ENCODE data around the gene MTFR1L.

The MTFR1L gene

DNA sequence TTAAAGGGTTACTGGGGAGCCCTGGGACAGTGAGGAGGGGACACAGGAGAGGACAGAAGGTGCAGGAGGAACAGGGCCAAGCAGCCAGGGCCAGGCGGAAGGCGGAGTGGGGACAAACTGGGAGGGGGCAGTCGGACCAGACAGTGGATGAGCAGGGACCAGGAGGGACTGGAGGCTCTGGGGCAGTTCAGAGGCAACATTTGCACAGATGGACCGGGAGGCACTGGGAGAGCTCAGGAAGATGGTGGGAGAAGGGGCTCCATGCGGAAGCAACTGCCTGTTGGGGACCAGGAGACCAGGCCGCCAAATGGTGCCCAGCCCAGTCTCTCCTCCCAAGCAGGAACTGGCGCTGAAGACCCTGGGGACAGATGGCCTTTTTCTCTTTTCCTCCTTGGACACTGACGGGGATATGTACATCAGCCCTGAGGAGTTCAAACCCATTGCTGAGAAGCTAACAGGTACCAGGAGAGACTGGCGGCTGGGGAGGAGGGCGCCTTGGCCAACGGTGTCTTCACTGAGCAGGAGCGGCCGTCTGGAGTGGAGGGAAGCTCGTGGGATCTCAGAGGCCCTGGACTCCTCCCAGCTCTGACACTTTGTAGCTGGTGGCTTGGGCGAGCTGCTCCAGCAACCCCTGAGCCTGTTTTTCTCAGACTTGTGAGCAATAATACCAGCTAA, 18.9 kb upstream of the MTFR1L start:
- Histone ChIP-seq H3K36me3 (ENCODE audit: control insufficient read depth, insufficient read depth, low read length) (peaks cover 1% of the 10 kb centered on the region; the same call in 1 of the 2 replicates), H3K4me1 (ENCODE audit: control insufficient read depth, insufficient read depth, low read length) (no peaks in the 10 kb centered on the region; the same call in 1 of the 2 replicates), H3K27ac (ENCODE audit: low read length) (no peak overlapping the region), H3K27me3 (ENCODE audit: control insufficient read depth, insufficient read depth, low read length) (no peaks in the 10 kb centered on the region), H3K4me3 (ENCODE audit: low read length) (peak overlapping the region; percentile 71; the same call in 1 of the 2 replicates), H3K9me3 (ENCODE audit: control insufficient read depth, insufficient read depth, low read length) (no peaks in the 10 kb centered on the region)
- WGBS (ENCODE audit: insufficient coverage, insufficient read length) = no CpG with 5 or more reads among the region's 15 CpGs
- no peak for DNase-seq (ENCODE audit: low read depth, low spot score)

GRCh38 chr1:25802915-25803314, 16.8 kb upstream of the MTFR1L start:
- no CpG with 5 or more reads among the region's 6 CpGs for WGBS (ENCODE audit: insufficient coverage, insufficient read length)
- DNase-seq (ENCODE audit: low read depth, low spot score) = no peak

GRCh38 chr1:25803368-25803767, 16.4 kb upstream of the MTFR1L start:
- no peaks in the 10 kb centered on the region; the same call in 1 of the 2 replicates for H3K4me1 ChIP-seq (ENCODE audit: control insufficient read depth, insufficient read depth, low read length)
- DNase-seq (ENCODE audit: low read depth, low spot score) = no peak
- H3K27ac ChIP-seq (ENCODE audit: low read length) = no peak overlapping the region
- H3K9me3 ChIP-seq (ENCODE audit: control insufficient read depth, insufficient read depth, low read length) = no peaks in the 10 kb centered on the region
- no peaks in the 10 kb centered on the region for H3K27me3 ChIP-seq (ENCODE audit: control insufficient read depth, insufficient read depth, low read length)
- peaks cover 9% of the 10 kb centered on the region for H3K36me3 ChIP-seq (ENCODE audit: control insufficient read depth, insufficient read depth, low read length)
- WGBS (ENCODE audit: insufficient coverage, insufficient read length) = no CpG with 5 or more reads among the region's 1 CpG
- no peak overlapping the region for H3K4me3 ChIP-seq (ENCODE audit: low read length)

More at GRCh38 chr1:25802915-25803314, 16.8 kb upstream of the MTFR1L start:
- Histone ChIP-seq H3K27me3 (ENCODE audit: control insufficient read depth, insufficient read depth, low read length) (no peaks in the 10 kb centered on the region), H3K36me3 (ENCODE audit: control insufficient read depth, insufficient read depth, low read length) (peaks cover 4% of the 10 kb centered on the region; the same call in 1 of the 2 replicates), H3K9me3 (ENCODE audit: control insufficient read depth, insufficient read depth, low read length) (no peaks in the 10 kb centered on the region), H3K4me1 (ENCODE audit: control insufficient read depth, insufficient read depth, low read length) (no peaks in the 10 kb centered on the region; the same call in 1 of the 2 replicates), H3K4me3 (ENCODE audit: low read length) (no peak overlapping the region), H3K27ac (ENCODE audit: low read length) (no peak overlapping the region)

- no peaks in the 10 kb centered on the region for H3K4me1 ChIP-seq (ENCODE audit: control insufficient read depth, insufficient read depth, low read length)
- no peaks in the 10 kb centered on the region for H3K9me3 ChIP-seq (ENCODE audit: control insufficient read depth, insufficient read depth, low read length)
- no peak for DNase-seq (ENCODE audit: low read depth, low spot score)
- H3K36me3 ChIP-seq (ENCODE audit: control insufficient read depth, insufficient read depth, low read length) = peaks cover 12% of the 10 kb centered on the region
- no peak overlapping the region for H3K4me3 ChIP-seq (ENCODE audit: low read length)
- H3K27me3 ChIP-seq (ENCODE audit: control insufficient read depth, insufficient read depth, low read length) = no peaks in the 10 kb centered on the region
- H3K27ac ChIP-seq (ENCODE audit: low read length) = no peak overlapping the region
- WGBS (ENCODE audit: insufficient coverage, insufficient read length) = no CpG with 5 or more reads among the region's 10 CpGs
Measured at GRCh38 chr1:25804244-25804963, 15.3 kb upstream of the MTFR1L start.

- Histone ChIP-seq H3K9me3 (ENCODE audit: control insufficient read depth, insufficient read depth, low read length) (no peaks in the 10 kb centered on the region), H3K27ac (ENCODE audit: low read length) (no peak overlapping the region), H3K36me3 (ENCODE audit: control insufficient read depth, insufficient read depth, low read length) (peaks cover 12% of the 10 kb centered on the region), H3K4me3 (ENCODE audit: low read length) (no peak overlapping the region), H3K4me1 (ENCODE audit: control insufficient read depth, insufficient read depth, low read length) (no peaks in the 10 kb centered on the region), H3K27me3 (ENCODE audit: control insufficient read depth, insufficient read depth, low read length) (no peaks in the 10 kb centered on the region)
- DNase-seq (ENCODE audit: low read depth, low spot score) = no peak
- no CpG with 5 or more reads among the region's 15 CpGs for WGBS (ENCODE audit: insufficient coverage, insufficient read length)
Measured at GRCh38 chr1:25804964-25805862, 14.5 kb upstream of the MTFR1L start.

DNA sequence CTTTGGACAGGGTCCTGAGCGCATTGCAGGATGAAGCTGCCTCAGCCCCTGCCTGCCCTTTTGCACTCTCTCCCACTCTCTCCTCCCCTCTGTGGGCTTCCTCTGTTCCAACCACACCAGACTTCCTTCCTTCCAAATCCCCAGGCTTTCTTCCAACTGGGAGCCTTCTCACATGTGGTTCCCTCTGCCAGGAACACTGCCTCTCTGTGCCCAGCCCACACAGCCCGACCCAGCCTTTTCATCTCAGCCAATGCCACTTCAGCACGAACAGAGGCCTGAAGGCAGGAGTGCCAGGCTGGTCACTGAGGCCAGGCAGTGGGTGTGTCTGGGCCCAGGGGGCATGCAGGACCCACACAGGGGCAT, 13.9 kb upstream of the MTFR1L start:
- no peak for DNase-seq (ENCODE audit: low read depth, low spot score)
- no CpG with 5 or more reads among the region's 3 CpGs for WGBS (ENCODE audit: insufficient coverage, insufficient read length)
- no peak overlapping the region for H3K27ac ChIP-seq (ENCODE audit: low read length)
- no peaks in the 10 kb centered on the region for H3K9me3 ChIP-seq (ENCODE audit: control insufficient read depth, insufficient read depth, low read length)
- no peak overlapping the region for H3K4me3 ChIP-seq (ENCODE audit: low read length)
- H3K4me1 ChIP-seq (ENCODE audit: control insufficient read depth, insufficient read depth, low read length) = no peaks in the 10 kb centered on the region
- H3K36me3 ChIP-seq (ENCODE audit: control insufficient read depth, insufficient read depth, low read length) = peaks cover 12% of the 10 kb centered on the region
- H3K27me3 ChIP-seq (ENCODE audit: control insufficient read depth, insufficient read depth, low read length) = no peaks in the 10 kb centered on the region

GRCh38 chr1:25806418-25806817, 13.3 kb upstream of the MTFR1L start:
- no CpG with 5 or more reads among the region's 4 CpGs for WGBS (ENCODE audit: insufficient coverage, insufficient read length)
- Histone ChIP-seq H3K4me3 (ENCODE audit: low read length) (no peak overlapping the region), H3K36me3 (ENCODE audit: control insufficient read depth, insufficient read depth, low read length) (peaks cover 12% of the 10 kb centered on the region), H3K27ac (ENCODE audit: low read length) (no peak overlapping the region), H3K27me3 (ENCODE audit: control insufficient read depth, insufficient read depth, low read length) (no peaks in the 10 kb centered on the region), H3K4me1 (ENCODE audit: control insufficient read depth, insufficient read depth, low read length) (peaks cover 1% of the 10 kb centered on the region), H3K9me3 (ENCODE audit: control insufficient read depth, insufficient read depth, low read length) (no peaks in the 10 kb centered on the region)
- DNase-seq (ENCODE audit: low read depth, low spot score) = no peak

DNA sequence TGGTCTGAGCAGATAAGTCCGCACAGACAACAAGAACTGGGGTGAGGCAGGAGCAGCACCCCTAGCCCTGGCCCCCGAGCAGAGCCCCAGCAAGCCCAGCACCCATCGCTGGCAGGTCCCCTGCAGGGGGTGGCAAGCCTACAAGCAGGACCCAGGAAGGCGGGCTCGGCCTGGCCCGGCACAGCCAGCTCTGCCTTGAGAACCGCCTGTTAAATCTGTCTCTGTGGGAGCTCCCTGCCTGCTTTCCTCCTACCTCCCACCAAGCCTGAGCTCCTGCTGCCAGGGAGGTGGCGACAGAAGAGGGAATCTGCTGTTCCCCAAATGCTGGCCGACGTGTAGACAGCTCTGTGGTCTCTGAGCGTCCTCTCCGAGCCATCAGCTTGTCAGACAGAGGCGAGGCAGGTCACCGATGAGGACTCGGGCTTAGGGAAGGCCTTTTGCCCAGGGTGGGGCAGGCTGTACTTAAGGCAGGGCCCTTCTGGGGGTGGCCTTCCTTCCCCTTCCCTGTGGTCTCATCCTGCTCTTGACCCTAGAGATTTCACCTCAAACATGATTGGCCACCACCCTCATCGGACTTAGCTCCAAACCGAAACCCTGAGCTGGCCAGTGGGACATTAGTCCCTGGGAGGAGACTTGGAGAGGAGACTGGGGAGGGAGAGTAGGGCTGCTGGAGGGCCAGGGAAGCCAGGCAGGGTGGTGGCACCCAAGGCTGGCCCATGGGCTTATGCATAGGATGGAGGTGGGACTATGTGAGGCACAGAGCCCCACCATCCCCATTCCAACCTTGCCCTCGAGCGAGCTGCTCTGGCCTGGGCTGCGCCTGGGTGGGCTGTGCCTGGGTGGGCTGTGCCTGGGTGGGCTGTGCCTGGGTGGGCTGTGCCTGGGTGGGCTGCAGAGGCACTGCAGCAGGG, 12.0 kb upstream of the MTFR1L start:
- peaks cover 1% of the 10 kb centered on the region for H3K4me1 ChIP-seq (ENCODE audit: control insufficient read depth, insufficient read depth, low read length)
- WGBS (ENCODE audit: insufficient coverage, insufficient read length) = no CpG with 5 or more reads among the region's 20 CpGs
- no peaks in the 10 kb centered on the region for H3K27me3 ChIP-seq (ENCODE audit: control insufficient read depth, insufficient read depth, low read length)
- DNase-seq (ENCODE audit: low read depth, low spot score) = no peak
- no peak overlapping the region for H3K4me3 ChIP-seq (ENCODE audit: low read length)
- no peak overlapping the region for H3K27ac ChIP-seq (ENCODE audit: low read length)
- H3K9me3 ChIP-seq (ENCODE audit: control insufficient read depth, insufficient read depth, low read length) = no peaks in the 10 kb centered on the region
- peaks cover 12% of the 10 kb centered on the region for H3K36me3 ChIP-seq (ENCODE audit: control insufficient read depth, insufficient read depth, low read length)

DNA sequence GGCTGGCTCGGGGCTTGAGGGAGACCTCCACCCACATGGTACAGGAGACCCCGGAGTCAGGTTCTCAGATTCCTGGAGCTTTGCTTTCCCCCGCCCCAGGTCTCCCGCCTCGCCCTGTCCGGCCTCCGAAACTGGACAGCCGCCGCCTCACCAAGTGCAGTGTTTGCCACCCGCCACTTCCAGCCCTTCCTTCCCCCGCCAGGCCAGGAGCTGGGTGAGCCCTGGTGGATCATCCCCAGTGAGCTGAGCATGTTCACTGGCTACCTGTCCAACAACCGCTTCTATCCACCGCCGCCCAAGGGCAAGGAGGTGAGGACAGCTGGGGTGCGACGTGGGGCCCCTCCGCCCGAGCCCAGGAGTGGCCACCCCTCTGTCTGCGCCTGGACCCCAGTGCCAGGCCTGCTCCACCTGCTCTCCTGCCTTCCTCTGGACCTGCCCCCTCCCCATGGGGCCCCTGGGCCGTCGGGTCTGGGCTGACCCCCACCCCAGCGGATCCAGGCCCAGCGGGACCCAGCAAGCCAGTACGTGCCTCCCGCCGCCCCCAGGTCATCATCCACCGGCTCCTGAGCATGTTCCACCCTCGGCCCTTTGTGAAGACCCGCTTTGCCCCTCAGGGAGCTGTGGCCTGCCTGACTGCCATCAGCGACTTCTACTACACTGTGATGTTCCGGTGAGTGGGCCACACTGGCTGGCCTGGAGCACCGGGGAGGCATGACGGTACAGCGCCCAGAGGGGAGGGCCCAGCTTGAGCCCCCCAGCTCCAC, 11.1 kb upstream of the MTFR1L start:
- H3K36me3 ChIP-seq (ENCODE audit: control insufficient read depth, insufficient read depth, low read length) = peaks cover 12% of the 10 kb centered on the region
- no peak for DNase-seq (ENCODE audit: low read depth, low spot score)
- no peak overlapping the region for H3K27ac ChIP-seq (ENCODE audit: low read length)
- H3K4me3 ChIP-seq (ENCODE audit: low read length) = no peak overlapping the region
- H3K4me1 ChIP-seq (ENCODE audit: control insufficient read depth, insufficient read depth, low read length) = peaks cover 1% of the 10 kb centered on the region
- no CpG with 5 or more reads among the region's 34 CpGs for WGBS (ENCODE audit: insufficient coverage, insufficient read length)
- no peaks in the 10 kb centered on the region for H3K27me3 ChIP-seq (ENCODE audit: control insufficient read depth, insufficient read depth, low read length)
- no peaks in the 10 kb centered on the region for H3K9me3 ChIP-seq (ENCODE audit: control insufficient read depth, insufficient read depth, low read length)

All from iPS DF 6.9 (cell line).